GM08714 (cell line): ENCODE measurements around the gene THSD1.
"Not testable (repeated sequence)": the region's sequence is repeated elsewhere in the genome, so short reads cannot be mapped to it uniquely, and the experiment has no call there.

Source experiments
- H3K4me3 ChIP-seq: fragments of 200-500 bp; sonication (Bioruptor generic); 2 replicates; pipeline ENCODE4 v1.5.1; 2014; ENCODE audit warnings: mild to moderate bottlenecking, low read length, inconsistent platforms
- ZNF274 ChIP-seq: IDR thresholded peaks from 2 replicates; pipeline ENCODE4 v1.6.1; 2012; ENCODE audit warnings: mild to moderate bottlenecking, low read depth, low read length

Gene THSD1

DNA sequence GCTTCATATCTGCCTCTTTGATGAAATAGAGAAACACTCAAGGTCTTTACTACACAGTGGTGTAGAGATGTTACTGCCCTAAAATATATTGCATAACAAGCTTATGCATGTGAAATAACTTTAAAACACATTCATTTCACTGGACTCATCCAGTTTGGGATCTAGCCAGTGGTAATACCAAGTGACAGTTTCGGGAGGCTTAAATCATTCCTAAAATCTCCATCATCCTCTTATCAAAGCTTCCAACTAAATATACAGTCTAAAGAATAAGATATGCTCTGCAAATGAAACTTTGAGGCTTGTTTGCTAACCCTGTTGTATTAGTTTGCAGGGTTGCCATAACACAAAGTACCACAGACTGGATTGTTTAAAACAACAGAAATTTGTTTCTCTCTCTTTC is 52.8 kb downstream of the THSD1 start:
- no peak for TF ChIP-seq ZNF274
- H3K4me3 ChIP-seq, result no peak overlapping the region

DNA sequence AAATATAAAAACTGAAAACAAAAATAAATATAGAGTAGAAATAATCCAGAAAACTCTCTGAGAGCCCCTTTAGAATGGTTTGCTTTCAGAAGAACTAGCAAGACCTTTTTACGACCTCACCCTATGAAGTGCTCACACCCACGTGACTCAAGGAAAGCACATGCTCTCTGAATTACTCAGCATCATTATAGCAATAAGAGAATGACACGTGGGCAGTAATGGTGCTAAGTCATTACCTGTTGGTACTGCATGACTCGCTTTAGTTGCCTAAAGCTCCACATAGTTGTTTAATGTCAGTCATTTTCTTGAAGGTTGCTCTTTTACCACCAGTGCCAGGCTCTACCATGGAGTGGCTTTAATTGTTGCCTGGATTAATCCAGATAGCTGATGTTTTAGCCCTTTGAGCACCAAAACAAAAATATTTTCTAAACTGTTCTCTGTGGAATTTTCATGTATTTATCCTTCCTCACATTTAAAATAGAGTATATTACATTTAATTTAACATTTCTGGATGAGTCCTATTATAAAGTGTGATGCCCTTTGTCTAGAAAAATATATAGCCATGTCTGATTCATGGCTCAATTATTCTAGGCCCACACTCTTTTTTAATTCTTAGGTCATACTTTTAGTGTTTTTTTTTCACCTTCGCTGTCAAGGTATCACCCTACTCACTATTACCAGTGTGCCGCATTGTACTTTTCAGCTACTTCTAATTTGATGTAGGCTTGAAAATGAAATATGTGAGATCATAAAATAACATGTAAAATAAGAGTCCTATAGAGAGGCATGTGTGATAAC is 56.8 kb downstream of the THSD1 start:
- H3K4me3 ChIP-seq, result no peak overlapping the region
- TF ChIP-seq ZNF274, result no peak

DNA sequence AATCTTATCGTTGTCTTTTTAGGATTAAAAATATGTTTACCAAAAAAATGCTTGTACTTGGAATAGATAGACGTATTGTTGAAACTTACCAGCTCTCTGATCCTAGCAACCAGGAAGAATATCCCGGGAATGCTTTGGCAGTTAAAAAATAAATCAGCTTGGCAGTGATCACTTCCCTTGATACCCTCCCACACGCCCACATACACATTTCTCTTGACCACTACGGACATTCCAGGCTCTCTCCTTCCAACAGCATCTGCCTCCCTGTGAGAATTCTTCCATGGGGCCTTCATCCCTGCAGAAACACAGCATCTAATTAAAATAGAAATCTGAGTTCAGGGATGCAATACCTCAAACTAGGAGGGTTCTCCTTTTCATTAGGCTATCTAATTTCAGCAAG is 57.9 kb downstream of the THSD1 start:
- no peak for TF ChIP-seq ZNF274
- no peak overlapping the region for H3K4me3 ChIP-seq

DNA sequence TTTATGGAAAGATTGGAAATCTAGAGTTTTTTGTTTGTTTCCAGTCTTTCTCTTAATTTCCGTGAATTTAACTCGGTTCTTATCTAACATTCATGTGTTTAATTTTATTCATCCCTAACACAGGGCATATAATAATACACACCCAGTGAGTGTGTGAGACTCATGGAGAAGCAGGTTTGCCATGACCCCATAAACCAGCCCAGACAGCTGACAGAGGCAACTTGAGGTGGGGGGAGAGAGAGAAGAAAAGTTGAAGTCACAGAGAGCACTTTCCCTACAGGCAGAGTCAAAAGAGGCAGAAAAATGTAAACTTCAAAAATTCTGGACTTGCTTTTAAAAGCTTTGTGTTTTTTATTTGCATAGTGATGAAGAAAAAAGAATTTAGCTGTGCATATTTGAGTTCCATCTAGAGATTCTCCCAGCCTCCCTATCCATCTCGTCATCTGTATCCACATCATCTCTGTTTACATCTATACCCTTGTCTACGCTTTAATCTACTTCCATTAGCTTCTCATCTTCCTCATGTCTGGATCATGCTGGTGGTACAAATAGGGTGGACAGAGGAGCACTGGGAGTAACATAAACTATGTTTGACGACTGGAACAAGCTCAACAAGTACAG is 60.2 kb downstream of the THSD1 start:
- TF ChIP-seq ZNF274, result no peak
- H3K4me3 ChIP-seq, result no peak overlapping the region

DNA sequence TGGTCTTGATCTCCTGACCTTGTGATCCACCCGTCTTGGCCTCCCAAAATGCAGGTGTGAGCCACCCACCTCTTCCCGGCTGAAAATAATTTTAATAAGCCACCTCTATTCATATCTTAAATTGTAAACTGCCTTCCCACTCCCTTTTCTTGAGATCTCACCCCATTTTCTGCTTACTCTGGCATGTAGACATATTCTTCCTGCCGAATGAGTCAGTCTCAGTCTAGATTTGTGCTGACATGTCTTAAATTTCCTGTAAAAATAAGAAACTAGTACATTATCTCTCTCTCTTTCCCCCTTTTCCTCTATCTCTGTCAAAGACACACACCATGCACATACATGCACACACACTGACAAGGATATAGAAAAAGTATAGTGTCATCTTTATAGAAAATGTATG is 60.9 kb downstream of the THSD1 start:
- H3K4me3 ChIP-seq, result no peak overlapping the region
- no peak for TF ChIP-seq ZNF274

DNA sequence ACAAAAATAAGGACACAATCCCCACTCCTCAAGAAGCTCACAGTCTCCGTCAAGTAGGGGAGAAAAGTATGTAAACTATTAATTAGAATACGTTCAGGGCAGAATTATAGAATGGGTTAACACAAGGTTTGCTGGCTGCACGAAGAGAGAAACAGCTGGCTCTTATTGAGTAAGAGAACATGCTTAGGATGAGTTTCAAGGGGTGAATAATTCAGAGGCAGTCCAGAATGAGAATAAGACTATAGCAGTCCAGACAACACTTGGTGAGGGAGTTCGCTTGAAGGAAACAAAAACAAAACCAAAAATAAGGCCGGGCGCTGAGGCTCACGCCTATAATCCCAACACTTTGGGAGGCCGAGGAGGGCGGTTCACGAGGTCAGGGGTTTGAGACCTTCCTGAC is 61.9 kb downstream of the THSD1 start:
- TF ChIP-seq ZNF274, result no peak
- H3K4me3 ChIP-seq, result no peak overlapping the region

DNA sequence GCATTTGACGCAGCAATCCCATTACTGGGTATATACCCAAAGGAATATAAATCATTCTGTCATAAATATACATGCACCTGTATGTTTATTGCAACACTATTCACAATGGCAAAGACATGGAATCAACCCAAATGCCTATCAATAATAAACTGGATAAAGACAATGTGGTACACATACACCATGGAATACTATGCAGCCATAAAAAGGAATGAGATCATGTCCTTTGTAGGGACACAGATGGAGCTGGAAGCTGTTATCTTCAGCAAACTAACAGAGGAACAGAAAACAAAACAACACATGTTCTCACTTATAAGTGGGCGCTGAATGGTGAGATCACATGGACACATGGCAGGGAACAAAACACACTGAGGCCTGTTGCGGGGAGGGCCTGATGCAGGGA is 63.8 kb downstream of the THSD1 start:
- not testable (repeated sequence) for H3K4me3 ChIP-seq

DNA sequence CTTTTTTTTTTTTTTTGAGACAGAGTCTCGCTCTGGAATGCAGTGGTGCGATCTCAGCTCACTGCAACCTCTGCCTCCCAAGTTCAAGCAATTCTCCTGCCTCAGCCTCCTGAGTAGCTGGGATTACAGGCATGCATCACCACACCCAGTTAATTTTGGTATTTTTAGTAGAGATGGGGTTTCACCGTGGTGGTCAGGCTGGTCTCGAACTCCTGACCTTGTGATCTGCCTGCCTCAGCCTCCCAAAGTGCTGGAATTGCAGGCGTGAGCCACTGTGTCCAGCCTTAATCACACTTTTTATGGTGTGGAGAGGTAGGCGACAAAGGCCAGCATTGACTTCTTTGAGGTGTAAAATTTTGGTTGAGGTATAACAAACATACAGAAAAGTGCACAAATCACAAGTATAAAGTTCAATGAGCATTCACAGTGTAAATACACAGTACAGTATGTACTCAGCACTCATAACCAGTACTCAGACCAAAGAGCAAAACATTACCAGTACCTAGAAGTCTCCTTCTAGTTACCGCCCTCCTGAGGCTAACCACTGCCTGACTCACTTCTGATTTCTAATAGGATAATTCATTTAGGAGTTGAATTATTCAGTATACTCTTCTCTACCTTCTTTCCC is 68.0 kb downstream of the THSD1 start:
- H3K4me3 ChIP-seq, result not testable (repeated sequence)

DNA sequence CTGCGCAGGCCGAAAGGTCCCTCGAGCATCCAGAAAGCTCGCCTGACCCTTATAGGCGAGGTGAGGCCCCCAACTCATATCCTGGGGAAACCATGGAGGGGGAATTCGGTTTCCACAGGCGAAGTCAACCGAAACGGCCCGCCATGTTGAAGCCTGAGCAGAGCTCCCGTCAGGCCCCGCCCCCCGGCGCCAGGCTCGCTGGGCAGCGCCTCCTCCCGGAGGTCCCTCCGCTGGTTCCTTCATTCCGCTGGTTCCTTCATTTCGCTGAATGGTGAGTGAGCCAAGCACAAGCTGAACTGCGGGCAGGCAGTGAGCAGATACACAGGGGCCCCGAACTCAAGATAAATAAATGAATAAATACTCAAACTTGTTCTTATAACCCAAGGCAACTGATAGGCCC is 71.9 kb downstream of the THSD1 start:
- H3K4me3 ChIP-seq, result not testable (repeated sequence)

DNA sequence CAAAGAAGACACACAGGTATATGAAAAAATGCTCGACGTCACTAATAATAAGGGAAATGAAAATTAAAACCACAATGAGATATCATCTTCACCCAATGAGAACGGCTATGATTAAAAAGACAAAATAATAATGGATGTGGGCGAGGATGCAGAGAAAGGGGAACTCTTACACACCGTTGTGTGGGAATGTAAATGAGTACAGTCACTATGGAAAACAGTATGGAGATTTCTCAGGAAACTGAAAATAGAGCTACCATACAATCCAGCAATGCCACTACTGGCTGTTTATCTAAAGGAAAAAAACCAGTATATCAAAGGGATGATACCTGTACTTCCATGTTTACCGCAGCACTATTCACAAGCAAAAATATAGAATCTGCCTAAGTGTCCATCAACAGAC is 74.1 kb downstream of the THSD1 start:
- H3K4me3 ChIP-seq, result not testable (repeated sequence)
